ENCODE results near the gene RIPOR2.
"Not testable (repeated sequence)": the region's sequence is repeated elsewhere in the genome, so short reads cannot be mapped to it uniquely, and the experiment has no call there.

The RIPOR2 gene

GRCh38 chr6:24763578-24763977 is 172.2 kb downstream of the RIPOR2 start:
- no peak for DNase-seq (ENCODE audit: low read depth)

- no peak for DNase-seq (ENCODE audit: low read depth)
Measured at GRCh38 chr6:24761851-24762250, 173.9 kb downstream of the RIPOR2 start.

- DNase-seq (ENCODE audit: low read depth): no peak
Measured at GRCh38 chr6:24761193-24761835, 174.4 kb downstream of the RIPOR2 start.

GRCh38 chr6:24760210-24760609 is 175.6 kb downstream of the RIPOR2 start:
- DNase-seq (ENCODE audit: low read depth): no peak

GRCh38 chr6:24759718-24760117 is 176.0 kb downstream of the RIPOR2 start:
- DNase-seq (ENCODE audit: low read depth): no peak

- DNase-seq (ENCODE audit: low read depth): no peak
Measured at GRCh38 chr6:24757611-24758010, 178.1 kb downstream of the RIPOR2 start.

GRCh38 chr6:24755279-24755678 is 180.5 kb downstream of the RIPOR2 start:
- DNase-seq (ENCODE audit: low read depth): no peak

GRCh38 chr6:24754378-24754777 is 181.4 kb downstream of the RIPOR2 start:
- not testable (repeated sequence) for DNase-seq (ENCODE audit: low read depth)

All from stimulated activated CD8-positive, alpha-beta memory T cell treated with anti-CD3 and anti-CD28 coated beads, Interleukin-15, amount 100 ng/mL, for 1 hour (primary cell).